HEK293T (cell line): Measurements from ENCODE around the gene UPF2.

ENCODE experiments used
- CTCF ChIA-PET: fragments of 350-600 bp; formaldehyde crosslinking; extraction: SDS; loops from one replicate; lab custom pipeline; 2021; ENCODE audit warnings: antibody characterized with exemption, inconsistent platforms; lab: Yijun Ruan, JAX
- POLR2A ChIA-PET: fragments of 350-600 bp; formaldehyde crosslinking; extraction: SDS; loops from one replicate; lab custom pipeline; 2020; ENCODE audit warnings: antibody characterized with exemption, inconsistent platforms; lab: Yijun Ruan, JAX
- DNase-seq: peaks from one replicate; pipeline ENCODE4 v3.0.0; 2012; ENCODE audit warnings: mixed read lengths; ENCODE audit errors: extremely low spot score
- ARNT ChIP-seq: fragments of 450-650 bp; IDR thresholded peaks from 2 replicates; pipeline ENCODE4 v1.6.1; 2017; ENCODE audit warnings: mild to moderate bottlenecking
- BHLHE40 ChIP-seq: fragments of 450-650 bp; IDR thresholded peaks from 2 replicates; pipeline ENCODE4 v1.6.1; 2016; ENCODE audit warnings: mild to moderate bottlenecking, moderate library complexity, borderline replicate concordance
- CTBP1 ChIP-seq: fragments of 450-650 bp; IDR thresholded peaks from 2 replicates; pipeline ENCODE4 v1.6.1; 2016; ENCODE audit warnings: borderline replicate concordance
- ELF4 ChIP-seq: fragments of 450-650 bp; IDR thresholded peaks from 2 replicates; pipeline ENCODE4 v1.6.1; 2017; ENCODE audit warnings: antibody characterized with exemption
- FOXA1 ChIP-seq: fragments of 450-650 bp; IDR thresholded peaks from 2 replicates; pipeline ENCODE4 v1.6.1; 2016; ENCODE audit warnings: mild to moderate bottlenecking
- FOXK2 ChIP-seq: fragments of 450-650 bp; IDR thresholded peaks from 2 replicates; pipeline ENCODE4 v1.6.1; 2016; ENCODE audit warnings: mild to moderate bottlenecking
- FOXM1 ChIP-seq: fragments of 450-650 bp; IDR thresholded peaks from 2 replicates; pipeline ENCODE4 v1.6.1; 2017; ENCODE audit warnings: mild to moderate bottlenecking, borderline replicate concordance
- HDGF ChIP-seq: fragments of 450-650 bp; IDR thresholded peaks from 2 replicates; pipeline ENCODE4 v1.6.1; 2017; ENCODE audit warnings: antibody characterized with exemption, borderline replicate concordance
- L3MBTL2 ChIP-seq: fragments of 450-650 bp; conservative IDR thresholded peaks from 2 replicates; pipeline ENCODE4 v1.6.1; 2016; ENCODE audit warnings: mild to moderate bottlenecking
- LEF1 ChIP-seq: fragments of 450-650 bp; IDR thresholded peaks from 2 replicates; pipeline ENCODE4 v1.6.1; 2017; ENCODE audit warnings: mild to moderate bottlenecking, borderline replicate concordance
- NFRKB ChIP-seq: fragments of 450-650 bp; IDR thresholded peaks from 2 replicates; pipeline ENCODE4 v1.6.1; 2016; ENCODE audit warnings: mild to moderate bottlenecking, moderate library complexity
- PKNOX1 ChIP-seq: fragments of 450-650 bp; IDR thresholded peaks from 2 replicates; pipeline ENCODE4 v1.6.1; 2016
- SP1 ChIP-seq: fragments of 450-650 bp; IDR thresholded peaks from 2 replicates; pipeline ENCODE4 v1.6.1; 2017
- SUZ12 ChIP-seq: fragments of 450-650 bp; IDR thresholded peaks from 2 replicates; pipeline ENCODE4 v1.6.1; 2016; ENCODE audit warnings: mild to moderate bottlenecking
- TARDBP ChIP-seq: fragments of 450-650 bp; IDR thresholded peaks from 2 replicates; pipeline ENCODE4 v1.6.1; 2016
- ZNF384 ChIP-seq: fragments of 450-650 bp; IDR thresholded peaks from 2 replicates; pipeline ENCODE4 v1.6.1; 2016

The UPF2 gene

GRCh38 chr10:12027539-12027938, 15.1 kb downstream of the UPF2 start:
- POLR2A ChIA-PET, result no interaction called here

GRCh38 chr10:12025591-12025990, 17.0 kb downstream of the UPF2 start:
- ChIA-PET CTCF (no interaction called here), POLR2A (interaction anchor here (1.2 kb wide), 1 partner anchor 18 kb away, joined by 3 read pairs; no protein-coding TSS in a partner anchor)
- no peak for DNase-seq
- TF ChIP-seq LEF1 (no peak), PKNOX1 (no peak), FOXK2 (no peak), CTBP1 (no peak), SP1 (no peak), SUZ12 (no peak), TARDBP (no peak)

More at GRCh38 chr10:12027539-12027938, 15.1 kb downstream of the UPF2 start:
- no peak for DNase-seq
- TF ChIP-seq ARNT (no peak), FOXA1 (no peak), NFRKB (no peak), SP1 (no peak), L3MBTL2 (no peak), FOXK2 (no peak), FOXM1 (no peak), BHLHE40 (no peak), LEF1 (no peak), SUZ12 (no peak), CTBP1 (no peak), ZNF384 (no peak)
- CTCF ChIA-PET, result no interaction called here

GRCh38 chr10:12022580-12023257, 19.9 kb downstream of the UPF2 start:
- ChIA-PET POLR2A (no interaction called here), CTCF (no interaction called here)
- no peak for DNase-seq
- TF ChIP-seq FOXA1 (no peak), CTBP1 (no peak), ELF4 (no peak), FOXK2 (no peak), HDGF (no peak), L3MBTL2 (no peak), FOXM1 (no peak), SP1 (no peak), TARDBP (no peak), LEF1 (no peak), ARNT (no peak), PKNOX1 (no peak), BHLHE40 (no peak)

GRCh38 chr10:12020574-12020973, 22.0 kb downstream of the UPF2 start:
- POLR2A ChIA-PET, result no interaction called here

GRCh38 chr10:12019283-12019971, 23.2 kb downstream of the UPF2 start:
- ChIA-PET POLR2A (no interaction called here), CTCF (no interaction called here)
- TF ChIP-seq PKNOX1, result 0 out of 2 replicates have a peak, but pooled peaks have one; percentile 64
- TF ChIP-seq HDGF, result no peak
- no peak for DNase-seq

More at GRCh38 chr10:12020574-12020973, 22.0 kb downstream of the UPF2 start:
- CTCF ChIA-PET, result no interaction called here
- TF ChIP-seq FOXA1, result no peak
- TF ChIP-seq LEF1, result no peak
- TF ChIP-seq ELF4, result no peak
- no peak for TF ChIP-seq SP1
- TF ChIP-seq L3MBTL2, result no peak
- no peak for TF ChIP-seq FOXK2
- no peak for TF ChIP-seq ARNT
- TF ChIP-seq HDGF, result no peak
- TF ChIP-seq NFRKB, result no peak
- TF ChIP-seq TARDBP, result no peak
- no peak for TF ChIP-seq BHLHE40
- TF ChIP-seq ZNF384, result no peak
- no peak for TF ChIP-seq FOXM1
- no peak for TF ChIP-seq SUZ12
- no peak for TF ChIP-seq CTBP1
- TF ChIP-seq PKNOX1, result no peak
- no peak for DNase-seq
